ENCODE results near the gene IL1RAP.

IL1RAP gene

GRCh38 chr3:190581041-190581541 lies 67.2 kb downstream of the IL1RAP start:
- DNase-seq = no peak

GRCh38 chr3:190582667-190583066 lies 68.8 kb downstream of the IL1RAP start:
- DNase-seq = no peak

- no peak for DNase-seq
Measured at GRCh38 chr3:190585805-190586630, 72.1 kb downstream of the IL1RAP start.

- DNase-seq = no peak
Measured at GRCh38 chr3:190586631-190587011, 72.7 kb downstream of the IL1RAP start.

GRCh38 chr3:190588570-190588969 lies 74.7 kb downstream of the IL1RAP start:
- no peak for DNase-seq

- DNase-seq = no peak
Measured at GRCh38 chr3:190589326-190589725, 75.4 kb downstream of the IL1RAP start.

GRCh38 chr3:190591080-190591479 lies 77.2 kb downstream of the IL1RAP start:
- no peak for DNase-seq

- DNase-seq = no peak
Measured at GRCh38 chr3:190593075-190593474, 79.2 kb downstream of the IL1RAP start.

GRCh38 chr3:190594171-190594570 lies 80.3 kb downstream of the IL1RAP start:
- no peak for DNase-seq

GRCh38 chr3:190595179-190595795 lies 81.4 kb downstream of the IL1RAP start:
- DNase-seq = no peak

GRCh38 chr3:190595807-190596206 lies 81.9 kb downstream of the IL1RAP start:
- no peak for DNase-seq

GRCh38 chr3:190596349-190597285 lies 82.7 kb downstream of the IL1RAP start:
- DNase-seq = no peak

GRCh38 chr3:190597291-190597690 lies 83.4 kb downstream of the IL1RAP start:
- no peak for DNase-seq

GRCh38 chr3:190601622-190602021 lies 87.7 kb downstream of the IL1RAP start:
- no peak for DNase-seq

- no peak for DNase-seq
Measured at GRCh38 chr3:190605385-190605784, 91.5 kb downstream of the IL1RAP start.

- DNase-seq = no peak
Measured at GRCh38 chr3:190606596-190606995, 92.7 kb downstream of the IL1RAP start.

GRCh38 chr3:190607021-190607420 lies 93.1 kb downstream of the IL1RAP start:
- DNase-seq = no peak

GRCh38 chr3:190608850-190609589 lies 95.1 kb downstream of the IL1RAP start:
- DNase-seq = no peak

- no peak for DNase-seq
Measured at GRCh38 chr3:190614226-190615059, 100.6 kb downstream of the IL1RAP start.

GRCh38 chr3:190615060-190615384 lies 101.1 kb downstream of the IL1RAP start:
- DNase-seq = no peak

- DNase-seq = no peak
Measured at GRCh38 chr3:190615607-190616006, 101.7 kb downstream of the IL1RAP start.

GRCh38 chr3:190616637-190617036 lies 102.8 kb downstream of the IL1RAP start:
- no peak for DNase-seq

All from NCI-H1694 (cell line).